22Rv1 (cell line): ENCODE data around the gene ADAMTS17.

Experiments
- H3K27ac ChIP-seq: fragments of 450-650 bp; 2 replicates; pipeline ENCODE4 v1.5.1; 2017
- ZFX ChIP-seq: fragments of 450-650 bp; IDR thresholded peaks from 2 replicates; pipeline ENCODE4 v1.6.1; 2017; ENCODE audit warnings: antibody characterized with exemption, borderline replicate concordance
- TF ChIP-seq, protein P1 (sequence below): fragments of 450-650 bp; IDR thresholded peaks from 2 replicates; pipeline ENCODE4 v1.5.1; 2017; ENCODE audit warnings: mild to moderate bottlenecking

ADAMTS17 gene

DNA sequence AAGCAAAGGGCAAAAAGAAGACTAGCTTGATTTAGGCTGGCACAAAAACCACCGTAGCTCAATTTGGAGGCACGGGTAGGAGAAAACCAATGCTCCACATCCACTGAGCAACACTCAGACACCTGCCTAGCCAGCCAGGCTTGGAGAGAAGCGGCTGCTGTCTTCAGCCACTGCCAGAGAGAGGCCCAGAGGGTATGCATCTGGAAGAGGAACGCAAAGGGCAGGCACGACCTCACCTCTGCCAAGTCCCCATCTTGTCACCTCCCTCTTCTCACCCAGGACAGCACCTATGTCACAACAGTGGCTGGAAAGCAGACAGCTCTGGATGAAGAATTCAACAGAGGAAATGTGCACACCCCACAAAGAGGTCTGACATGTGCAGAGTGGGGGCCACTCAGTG, 93.5 kb downstream of the ADAMTS17 start:
- TF ChIP-seq, protein P1, sequence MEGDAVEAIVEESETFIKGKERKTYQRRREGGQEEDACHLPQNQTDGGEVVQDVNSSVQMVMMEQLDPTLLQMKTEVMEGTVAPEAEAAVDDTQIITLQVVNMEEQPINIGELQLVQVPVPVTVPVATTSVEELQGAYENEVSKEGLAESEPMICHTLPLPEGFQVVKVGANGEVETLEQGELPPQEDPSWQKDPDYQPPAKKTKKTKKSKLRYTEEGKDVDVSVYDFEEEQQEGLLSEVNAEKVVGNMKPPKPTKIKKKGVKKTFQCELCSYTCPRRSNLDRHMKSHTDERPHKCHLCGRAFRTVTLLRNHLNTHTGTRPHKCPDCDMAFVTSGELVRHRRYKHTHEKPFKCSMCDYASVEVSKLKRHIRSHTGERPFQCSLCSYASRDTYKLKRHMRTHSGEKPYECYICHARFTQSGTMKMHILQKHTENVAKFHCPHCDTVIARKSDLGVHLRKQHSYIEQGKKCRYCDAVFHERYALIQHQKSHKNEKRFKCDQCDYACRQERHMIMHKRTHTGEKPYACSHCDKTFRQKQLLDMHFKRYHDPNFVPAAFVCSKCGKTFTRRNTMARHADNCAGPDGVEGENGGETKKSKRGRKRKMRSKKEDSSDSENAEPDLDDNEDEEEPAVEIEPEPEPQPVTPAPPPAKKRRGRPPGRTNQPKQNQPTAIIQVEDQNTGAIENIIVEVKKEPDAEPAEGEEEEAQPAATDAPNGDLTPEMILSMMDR = no peak
- no peak for TF ChIP-seq ZFX
- H3K27ac ChIP-seq = no peak overlapping the region

DNA sequence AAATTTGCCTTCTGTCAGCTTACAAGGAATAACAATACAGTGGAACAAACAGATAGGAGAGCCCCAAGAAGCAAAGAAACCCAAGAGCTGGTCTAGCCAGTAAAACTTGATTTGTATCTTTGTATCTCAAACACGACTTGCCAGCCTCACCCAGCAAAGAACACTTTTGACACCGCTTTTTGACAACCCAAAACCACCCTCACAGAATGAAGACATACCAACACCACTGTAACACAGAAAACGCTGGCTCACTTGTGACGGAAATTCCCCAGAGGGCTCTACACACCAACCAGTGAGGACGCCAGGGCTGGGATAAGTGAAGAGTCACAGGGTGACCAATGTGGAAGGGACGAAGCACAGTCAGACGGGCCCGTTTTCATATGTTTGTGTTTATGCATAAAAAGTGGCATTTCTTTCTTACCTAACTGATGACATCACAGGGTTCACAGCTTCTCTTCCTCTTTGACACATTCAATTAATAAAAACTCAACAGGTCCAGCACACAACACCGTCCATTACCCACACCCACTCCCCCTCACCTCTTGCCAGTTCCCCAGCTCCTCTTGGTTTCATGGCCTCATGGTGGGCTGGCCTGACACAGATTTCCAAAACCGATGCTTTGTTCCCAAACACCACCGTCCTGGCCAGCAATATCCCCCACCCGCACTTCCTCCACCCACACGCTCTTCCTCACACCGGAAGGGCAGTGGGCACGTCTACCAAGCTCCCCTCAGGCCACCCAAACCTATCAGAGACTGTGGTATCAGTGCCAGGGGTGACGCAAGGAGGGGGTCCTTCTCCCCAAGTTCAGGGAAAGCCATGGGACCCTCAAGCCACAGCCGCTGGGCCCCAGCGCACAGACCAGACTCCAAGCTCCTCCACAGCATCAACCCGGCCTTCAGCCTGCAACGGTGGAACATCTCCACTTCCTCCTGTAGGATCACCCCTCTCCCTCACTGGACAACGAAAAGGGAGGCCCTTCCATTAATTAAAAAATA, 94.2 kb downstream of the ADAMTS17 start:
- no peak overlapping the region for H3K27ac ChIP-seq
- TF ChIP-seq, protein P1 = no peak
- TF ChIP-seq ZFX = no peak

DNA sequence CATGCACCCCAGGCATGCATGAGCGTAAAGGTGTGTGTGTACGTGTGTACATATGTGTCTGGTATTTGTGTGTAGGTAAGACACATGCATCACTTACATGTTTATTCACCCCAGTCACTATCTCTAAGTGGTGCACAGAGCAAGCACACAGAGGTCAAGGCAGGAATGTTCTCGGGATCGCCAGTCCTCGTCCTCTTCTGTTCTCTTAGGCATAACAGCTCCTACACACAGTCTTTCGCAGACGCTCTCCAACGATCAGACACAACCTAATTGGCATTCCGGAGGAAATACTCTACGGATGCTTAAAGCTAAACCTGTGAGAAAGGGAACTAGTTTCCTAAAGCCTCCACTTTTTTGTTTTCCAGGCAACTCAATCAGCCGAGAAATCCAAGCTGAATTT, 95.9 kb downstream of the ADAMTS17 start:
- no peak overlapping the region for H3K27ac ChIP-seq
- TF ChIP-seq ZFX = no peak
- TF ChIP-seq, protein P1 = no peak

DNA sequence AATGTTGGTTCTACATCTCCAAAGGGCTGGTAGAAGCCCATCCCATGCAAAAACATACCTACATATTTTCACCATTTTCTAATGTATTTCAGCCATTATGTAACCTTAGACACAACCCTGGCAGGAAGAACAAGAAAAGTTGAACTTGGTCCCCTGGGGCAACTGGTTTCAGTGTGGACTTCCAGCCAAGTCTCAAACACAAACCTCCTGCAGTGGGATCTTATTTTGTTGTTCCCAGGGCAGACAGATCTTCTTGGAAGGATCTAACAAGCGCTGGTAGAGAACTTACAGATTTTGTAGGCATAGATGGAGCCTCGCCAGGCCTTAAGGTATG, 96.3 kb downstream of the ADAMTS17 start:
- H3K27ac ChIP-seq = no peak overlapping the region
- TF ChIP-seq ZFX = no peak
- TF ChIP-seq, protein P1 = no peak

DNA sequence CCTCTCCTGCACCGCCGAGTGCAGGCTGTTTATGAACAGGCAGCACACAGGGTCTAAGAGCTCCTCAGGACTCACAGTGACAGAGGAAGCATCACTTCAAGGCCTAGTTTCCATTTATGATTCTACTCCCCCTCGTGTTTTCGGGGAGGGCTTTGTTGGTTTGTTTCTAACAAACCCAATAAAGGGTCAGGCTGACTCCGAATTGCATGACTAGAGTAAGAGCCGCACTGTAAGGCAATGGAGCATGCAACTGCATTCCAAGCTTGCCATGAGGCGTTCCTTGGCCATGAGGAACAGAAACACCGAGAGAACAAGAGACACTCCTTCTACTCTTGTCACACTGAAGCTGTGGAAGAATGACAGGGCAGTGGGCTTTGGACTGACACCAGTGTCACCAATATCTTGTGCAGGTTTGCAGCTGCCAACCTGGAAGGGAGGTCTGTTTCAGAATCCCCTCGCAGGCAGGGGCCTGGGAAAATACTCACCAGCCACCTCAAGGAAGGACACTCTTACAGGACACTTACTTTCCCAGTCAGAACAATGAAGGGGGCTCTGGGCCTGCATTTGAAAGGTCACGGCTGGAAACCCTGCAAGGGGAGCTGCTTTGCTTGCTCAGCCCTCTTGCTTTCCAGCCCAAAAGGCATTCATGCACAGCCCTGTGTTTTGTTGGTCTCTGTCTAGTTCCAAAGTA, 96.8 kb downstream of the ADAMTS17 start:
- no peak overlapping the region for H3K27ac ChIP-seq
- TF ChIP-seq, protein P1 = no peak
- no peak for TF ChIP-seq ZFX

DNA sequence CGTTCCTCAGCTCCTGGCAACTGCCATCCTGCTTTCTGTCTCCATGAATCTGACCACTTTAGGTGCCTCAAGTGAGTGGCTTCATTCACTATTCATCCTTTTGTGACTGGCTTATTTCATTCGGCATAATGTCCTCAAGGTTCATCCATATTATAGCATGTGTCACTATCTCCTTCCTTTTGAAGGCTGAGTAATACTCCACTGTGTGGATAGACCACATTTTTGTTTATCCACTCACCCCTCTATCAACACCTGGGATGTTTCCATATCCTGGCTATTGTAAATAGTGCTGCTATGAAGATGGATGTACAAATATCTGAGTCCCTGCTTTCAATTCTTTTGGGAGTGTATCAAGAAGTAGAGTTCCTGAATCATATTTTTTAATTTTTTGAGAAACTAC, 98.8 kb downstream of the ADAMTS17 start:
- no peak overlapping the region for H3K27ac ChIP-seq
- TF ChIP-seq ZFX = no peak
- TF ChIP-seq, protein P1 = no peak
